ENCODE measurements around the gene TEAD3. TPM values are rescaled to one million over a fixed set of nuclear protein-coding genes. Genes with fewer than 3 reads are reported as not detected.

Gene TEAD3
- total and polyA plus RNA-seq, 4 donors = 1.9 to 6.8 (median 4.5) TPM

DNA sequence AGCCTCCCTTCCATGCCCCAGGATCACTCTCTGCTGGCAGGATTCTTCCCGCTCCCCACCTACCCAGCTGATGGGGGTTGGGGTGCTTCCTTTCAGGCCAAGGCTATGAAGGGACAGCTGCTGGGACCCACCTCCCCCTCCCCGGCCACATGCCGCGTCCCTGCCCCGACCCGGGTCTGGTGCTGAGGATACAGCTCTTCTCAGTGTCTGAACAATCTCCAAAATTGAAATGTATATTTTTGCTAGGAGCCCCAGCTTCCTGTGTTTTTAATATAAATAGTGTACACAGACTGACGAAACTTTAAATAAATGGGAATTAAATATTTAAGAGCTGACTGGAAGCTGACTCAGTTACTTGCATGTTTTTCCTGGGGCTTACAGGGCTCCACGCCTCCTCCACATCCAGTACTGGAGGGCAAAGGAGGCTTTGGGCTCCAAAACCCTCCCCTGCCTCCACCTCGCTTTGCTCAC, 69.0 kb downstream of the TEAD3 start:
- Histone ChIP-seq H3K4me1 (ENCODE audit: control insufficient read depth in 4 of 4, insufficient read depth in 4 of 4, low read length in 3 of 4) (peaks cover 5 to 22% (median 14%) of the 10 kb centered on the region in 4 donors), H3K9me3 (ENCODE audit: control insufficient read depth in 4 of 4, low read length in 3 of 4) (peaks cover 0 to 2% (median 0%) of the 10 kb centered on the region in 4 donors), H3K27ac (ENCODE audit: low read depth in 1 of 2, low read length in 2 of 2) (peak overlapping the region in 1 of 2 donors; percentile 72), H3K27me3 (ENCODE audit: control insufficient read depth in 4 of 4, insufficient read depth in 4 of 4, low read length in 3 of 4) (no peaks in the 10 kb centered on the region), H3K4me3 (ENCODE audit: low read depth in 1 of 3, low read length in 3 of 3) (no peak overlapping the region), H3K36me3 (ENCODE audit: control insufficient read depth in 4 of 4, insufficient read depth in 3 of 4, low read depth in 1 of 4, low read length in 3 of 4) (peaks cover 4 to 10% (median 8%) of the 10 kb centered on the region in 4 donors), H3K9ac (ENCODE audit: low read depth in 1 of 2, low read length in 2 of 2) (no peak overlapping the region)
- WGBS = 83% methylated on average over 9 of the region's 9 CpGs
- no peak for DNase-seq (ENCODE audit: low spot score)
- TF ChIP-seq HNF4A (conservative IDR thresholded peaks at IDR 0.05) (no peak), GABPA (IDR thresholded peaks at IDR 0.05 in 1 of 2, conservative IDR thresholded peaks at IDR 0.05 in 1 of 2) (no peak), RXRA (IDR thresholded peaks at IDR 0.05) (no peak), FOXA1 (IDR thresholded peaks at IDR 0.05) (no peak), YY1 (IDR thresholded peaks at IDR 0.05) (no peak), FOXA2 (IDR thresholded peaks at IDR 0.05) (no peak), JUND (IDR thresholded peaks at IDR 0.05) (no peak), EGR1 (IDR thresholded peaks at IDR 0.05; ENCODE audit: low read depth in 2 of 2) (no peak), TAF1 (conservative IDR thresholded peaks at IDR 0.05) (no peak), SP1 (IDR thresholded peaks at IDR 0.05) (no peak), HNF4G (IDR thresholded peaks at IDR 0.05) (no peak)
- TF ChIP-seq, protein P1, sequence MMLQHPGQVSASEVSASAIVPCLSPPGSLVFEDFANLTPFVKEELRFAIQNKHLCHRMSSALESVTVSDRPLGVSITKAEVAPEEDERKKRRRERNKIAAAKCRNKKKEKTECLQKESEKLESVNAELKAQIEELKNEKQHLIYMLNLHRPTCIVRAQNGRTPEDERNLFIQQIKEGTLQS (IDR thresholded peaks at IDR 0.05) = no peak
- TF ChIP-seq, protein P2, sequence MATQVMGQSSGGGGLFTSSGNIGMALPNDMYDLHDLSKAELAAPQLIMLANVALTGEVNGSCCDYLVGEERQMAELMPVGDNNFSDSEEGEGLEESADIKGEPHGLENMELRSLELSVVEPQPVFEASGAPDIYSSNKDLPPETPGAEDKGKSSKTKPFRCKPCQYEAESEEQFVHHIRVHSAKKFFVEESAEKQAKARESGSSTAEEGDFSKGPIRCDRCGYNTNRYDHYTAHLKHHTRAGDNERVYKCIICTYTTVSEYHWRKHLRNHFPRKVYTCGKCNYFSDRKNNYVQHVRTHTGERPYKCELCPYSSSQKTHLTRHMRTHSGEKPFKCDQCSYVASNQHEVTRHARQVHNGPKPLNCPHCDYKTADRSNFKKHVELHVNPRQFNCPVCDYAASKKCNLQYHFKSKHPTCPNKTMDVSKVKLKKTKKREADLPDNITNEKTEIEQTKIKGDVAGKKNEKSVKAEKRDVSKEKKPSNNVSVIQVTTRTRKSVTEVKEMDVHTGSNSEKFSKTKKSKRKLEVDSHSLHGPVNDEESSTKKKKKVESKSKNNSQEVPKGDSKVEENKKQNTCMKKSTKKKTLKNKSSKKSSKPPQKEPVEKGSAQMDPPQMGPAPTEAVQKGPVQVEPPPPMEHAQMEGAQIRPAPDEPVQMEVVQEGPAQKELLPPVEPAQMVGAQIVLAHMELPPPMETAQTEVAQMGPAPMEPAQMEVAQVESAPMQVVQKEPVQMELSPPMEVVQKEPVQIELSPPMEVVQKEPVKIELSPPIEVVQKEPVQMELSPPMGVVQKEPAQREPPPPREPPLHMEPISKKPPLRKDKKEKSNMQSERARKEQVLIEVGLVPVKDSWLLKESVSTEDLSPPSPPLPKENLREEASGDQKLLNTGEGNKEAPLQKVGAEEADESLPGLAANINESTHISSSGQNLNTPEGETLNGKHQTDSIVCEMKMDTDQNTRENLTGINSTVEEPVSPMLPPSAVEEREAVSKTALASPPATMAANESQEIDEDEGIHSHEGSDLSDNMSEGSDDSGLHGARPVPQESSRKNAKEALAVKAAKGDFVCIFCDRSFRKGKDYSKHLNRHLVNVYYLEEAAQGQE (IDR thresholded peaks at IDR 0.05) = no peak
- TF ChIP-seq, protein P3, sequence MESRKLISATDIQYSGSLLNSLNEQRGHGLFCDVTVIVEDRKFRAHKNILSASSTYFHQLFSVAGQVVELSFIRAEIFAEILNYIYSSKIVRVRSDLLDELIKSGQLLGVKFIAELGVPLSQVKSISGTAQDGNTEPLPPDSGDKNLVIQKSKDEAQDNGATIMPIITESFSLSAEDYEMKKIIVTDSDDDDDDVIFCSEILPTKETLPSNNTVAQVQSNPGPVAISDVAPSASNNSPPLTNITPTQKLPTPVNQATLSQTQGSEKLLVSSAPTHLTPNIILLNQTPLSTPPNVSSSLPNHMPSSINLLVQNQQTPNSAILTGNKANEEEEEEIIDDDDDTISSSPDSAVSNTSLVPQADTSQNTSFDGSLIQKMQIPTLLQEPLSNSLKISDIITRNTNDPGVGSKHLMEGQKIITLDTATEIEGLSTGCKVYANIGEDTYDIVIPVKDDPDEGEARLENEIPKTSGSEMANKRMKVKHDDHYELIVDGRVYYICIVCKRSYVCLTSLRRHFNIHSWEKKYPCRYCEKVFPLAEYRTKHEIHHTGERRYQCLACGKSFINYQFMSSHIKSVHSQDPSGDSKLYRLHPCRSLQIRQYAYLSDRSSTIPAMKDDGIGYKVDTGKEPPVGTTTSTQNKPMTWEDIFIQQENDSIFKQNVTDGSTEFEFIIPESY (IDR thresholded peaks at IDR 0.05) = no peak

DNA sequence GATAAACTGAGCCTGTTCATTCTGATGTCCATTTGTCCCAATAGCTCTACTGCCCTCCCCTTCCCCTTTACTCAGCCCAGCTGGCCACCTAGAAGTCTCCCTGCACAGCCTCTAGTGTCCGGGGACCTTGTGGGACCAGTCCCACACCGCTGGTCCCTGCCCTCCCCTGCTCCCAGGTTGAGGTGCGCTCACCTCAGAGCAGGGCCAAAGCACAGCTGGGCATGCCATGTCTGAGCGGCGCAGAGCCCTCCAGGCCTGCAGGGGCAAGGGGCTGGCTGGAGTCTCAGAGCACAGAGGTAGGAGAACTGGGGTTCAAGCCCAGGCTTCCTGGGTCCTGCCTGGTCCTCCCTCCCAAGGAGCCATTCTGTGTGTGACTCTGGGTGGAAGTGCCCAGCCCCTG, 69.4 kb downstream of the TEAD3 start:
- Histone ChIP-seq H3K4me3 (ENCODE audit: low read depth in 1 of 3, low read length in 3 of 3) (no peak overlapping the region), H3K4me1 (ENCODE audit: control insufficient read depth in 4 of 4, insufficient read depth in 4 of 4, low read length in 3 of 4) (peaks cover 5 to 21% (median 13%) of the 10 kb centered on the region in 4 donors), H3K36me3 (ENCODE audit: control insufficient read depth in 4 of 4, insufficient read depth in 3 of 4, low read depth in 1 of 4, low read length in 3 of 4) (peaks cover 4 to 12% (median 8%) of the 10 kb centered on the region in 4 donors), H3K9ac (ENCODE audit: low read depth in 1 of 2, low read length in 2 of 2) (no peak overlapping the region), H3K9me3 (ENCODE audit: control insufficient read depth in 4 of 4, low read length in 3 of 4) (peaks cover 0 to 2% (median 0%) of the 10 kb centered on the region in 4 donors), H3K27ac (ENCODE audit: low read depth in 1 of 2, low read length in 2 of 2) (no peak overlapping the region), H3K27me3 (ENCODE audit: control insufficient read depth in 4 of 4, insufficient read depth in 4 of 4, low read length in 3 of 4) (no peaks in the 10 kb centered on the region)
- DNase-seq (ENCODE audit: low spot score) = no peak
- WGBS = 96% methylated on average over 5 of the region's 5 CpGs
- TF ChIP-seq TAF1 (conservative IDR thresholded peaks at IDR 0.05) (no peak), SP1 (IDR thresholded peaks at IDR 0.05) (no peak), FOXA2 (IDR thresholded peaks at IDR 0.05) (no peak), HNF4A (conservative IDR thresholded peaks at IDR 0.05) (no peak), RXRA (IDR thresholded peaks at IDR 0.05) (no peak), NR2F2 (IDR thresholded peaks at IDR 0.05) (no peak), FOXA1 (IDR thresholded peaks at IDR 0.05) (no peak), HNF4G (IDR thresholded peaks at IDR 0.05) (no peak), RAD21 (IDR thresholded peaks at IDR 0.05) (no peak), YY1 (IDR thresholded peaks at IDR 0.05) (no peak), JUND (IDR thresholded peaks at IDR 0.05) (no peak)
- TF ChIP-seq, protein P2 (IDR thresholded peaks at IDR 0.05) = no peak
- TF ChIP-seq, protein P3 (IDR thresholded peaks at IDR 0.05) = no peak
- TF ChIP-seq, protein P4, sequence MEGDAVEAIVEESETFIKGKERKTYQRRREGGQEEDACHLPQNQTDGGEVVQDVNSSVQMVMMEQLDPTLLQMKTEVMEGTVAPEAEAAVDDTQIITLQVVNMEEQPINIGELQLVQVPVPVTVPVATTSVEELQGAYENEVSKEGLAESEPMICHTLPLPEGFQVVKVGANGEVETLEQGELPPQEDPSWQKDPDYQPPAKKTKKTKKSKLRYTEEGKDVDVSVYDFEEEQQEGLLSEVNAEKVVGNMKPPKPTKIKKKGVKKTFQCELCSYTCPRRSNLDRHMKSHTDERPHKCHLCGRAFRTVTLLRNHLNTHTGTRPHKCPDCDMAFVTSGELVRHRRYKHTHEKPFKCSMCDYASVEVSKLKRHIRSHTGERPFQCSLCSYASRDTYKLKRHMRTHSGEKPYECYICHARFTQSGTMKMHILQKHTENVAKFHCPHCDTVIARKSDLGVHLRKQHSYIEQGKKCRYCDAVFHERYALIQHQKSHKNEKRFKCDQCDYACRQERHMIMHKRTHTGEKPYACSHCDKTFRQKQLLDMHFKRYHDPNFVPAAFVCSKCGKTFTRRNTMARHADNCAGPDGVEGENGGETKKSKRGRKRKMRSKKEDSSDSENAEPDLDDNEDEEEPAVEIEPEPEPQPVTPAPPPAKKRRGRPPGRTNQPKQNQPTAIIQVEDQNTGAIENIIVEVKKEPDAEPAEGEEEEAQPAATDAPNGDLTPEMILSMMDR (IDR thresholded peaks at IDR 0.05; ENCODE audit: low read depth, low read length, missing input control) = no peak
- TF ChIP-seq, protein P5, sequence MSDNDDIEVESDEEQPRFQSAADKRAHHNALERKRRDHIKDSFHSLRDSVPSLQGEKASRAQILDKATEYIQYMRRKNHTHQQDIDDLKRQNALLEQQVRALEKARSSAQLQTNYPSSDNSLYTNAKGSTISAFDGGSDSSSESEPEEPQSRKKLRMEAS (IDR thresholded peaks at IDR 0.05) = no peak

Measured in liver (tissue), 9 donors.